HG02610 (cell line): Measurements from ENCODE around the gene LINGO1.

Experiments
- ATAC-seq: cut with Tn5 transposase; IDR thresholded peaks from one replicate; pipeline ENCODE4 v1.9.1; 2021; ENCODE audit warnings: mild to moderate bottlenecking, moderate library complexity; ENCODE audit not compliant: unreplicated experiment

The LINGO1 gene

DNA sequence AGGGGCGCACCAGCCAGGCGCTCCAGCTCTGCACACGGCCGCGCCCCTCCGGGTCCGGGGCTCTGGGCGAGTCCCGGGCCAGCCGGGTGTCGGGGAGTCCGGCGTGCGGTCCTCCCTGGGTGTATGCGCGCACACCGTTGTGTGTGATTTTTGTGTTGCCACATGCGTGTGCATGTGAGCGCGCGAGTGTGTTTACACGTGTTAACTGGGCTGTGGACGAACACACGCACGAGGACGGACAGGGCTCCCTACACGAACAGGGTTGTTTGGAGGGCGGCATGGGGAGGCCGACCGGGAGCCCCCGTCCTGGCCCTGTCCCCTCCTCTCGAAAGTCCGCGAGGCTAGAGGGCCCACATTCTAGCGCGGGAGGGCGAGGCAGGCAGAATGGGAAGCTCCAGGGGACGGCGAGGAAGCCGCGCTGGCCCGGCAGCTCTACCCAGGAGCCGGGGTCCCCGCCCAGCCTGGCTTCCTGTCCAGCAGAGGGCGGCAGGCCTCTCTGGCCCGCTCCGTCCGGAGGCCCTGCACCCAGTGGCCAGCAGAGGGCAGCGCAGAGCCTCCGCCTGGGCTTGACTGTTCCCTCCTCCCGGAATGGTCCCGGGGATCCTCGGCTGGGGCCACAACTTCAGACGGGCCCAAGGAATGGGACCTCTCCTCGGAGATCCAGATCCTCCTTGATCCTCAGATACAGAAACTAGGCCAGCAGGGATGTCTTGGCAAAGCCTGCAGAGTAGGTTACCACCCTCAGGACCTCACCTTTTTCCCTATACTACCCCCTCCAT lies 611 bp upstream of the LINGO1 start:
- ATAC-seq = peak; percentile 73

DNA sequence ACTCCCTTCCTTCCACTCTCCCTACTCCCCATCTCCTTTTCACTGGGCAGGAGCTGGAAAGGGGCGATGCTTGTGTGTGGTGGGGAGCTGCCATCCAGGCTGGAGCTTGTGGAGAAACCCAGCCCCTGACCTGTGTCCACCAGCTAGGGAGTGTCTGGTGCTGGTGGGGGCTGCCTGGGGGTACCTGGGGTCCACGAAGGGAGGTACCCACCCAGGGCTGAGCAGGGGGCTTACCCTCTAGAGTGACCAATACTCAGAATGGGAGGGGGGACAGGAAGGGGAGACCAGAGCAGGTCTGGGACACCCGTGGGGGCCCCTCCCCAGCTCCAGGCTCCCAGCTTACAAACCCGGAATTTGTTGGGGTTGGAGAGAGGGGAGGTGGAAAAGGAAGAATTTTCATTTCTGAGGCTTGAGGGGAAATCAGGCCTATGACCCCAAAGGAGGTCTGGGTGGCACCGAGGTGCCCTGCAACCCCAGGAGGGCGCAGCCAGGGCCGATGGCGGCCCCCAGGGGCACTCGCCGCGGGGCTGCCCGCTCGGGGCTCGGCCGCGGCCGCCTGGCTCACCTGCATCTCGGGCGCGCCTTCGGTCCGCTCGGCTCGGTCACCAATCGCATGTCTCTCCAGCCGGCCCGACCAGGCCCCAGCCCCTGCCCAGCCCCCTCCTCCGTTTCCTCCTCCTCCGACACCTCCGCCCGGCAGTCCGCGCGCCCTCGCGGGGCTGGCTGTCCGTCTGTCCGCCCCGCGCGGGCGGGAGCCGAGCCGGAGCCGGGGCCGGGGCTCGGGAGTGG lies 773 bp downstream of the LINGO1 start:
- no peak for ATAC-seq

DNA sequence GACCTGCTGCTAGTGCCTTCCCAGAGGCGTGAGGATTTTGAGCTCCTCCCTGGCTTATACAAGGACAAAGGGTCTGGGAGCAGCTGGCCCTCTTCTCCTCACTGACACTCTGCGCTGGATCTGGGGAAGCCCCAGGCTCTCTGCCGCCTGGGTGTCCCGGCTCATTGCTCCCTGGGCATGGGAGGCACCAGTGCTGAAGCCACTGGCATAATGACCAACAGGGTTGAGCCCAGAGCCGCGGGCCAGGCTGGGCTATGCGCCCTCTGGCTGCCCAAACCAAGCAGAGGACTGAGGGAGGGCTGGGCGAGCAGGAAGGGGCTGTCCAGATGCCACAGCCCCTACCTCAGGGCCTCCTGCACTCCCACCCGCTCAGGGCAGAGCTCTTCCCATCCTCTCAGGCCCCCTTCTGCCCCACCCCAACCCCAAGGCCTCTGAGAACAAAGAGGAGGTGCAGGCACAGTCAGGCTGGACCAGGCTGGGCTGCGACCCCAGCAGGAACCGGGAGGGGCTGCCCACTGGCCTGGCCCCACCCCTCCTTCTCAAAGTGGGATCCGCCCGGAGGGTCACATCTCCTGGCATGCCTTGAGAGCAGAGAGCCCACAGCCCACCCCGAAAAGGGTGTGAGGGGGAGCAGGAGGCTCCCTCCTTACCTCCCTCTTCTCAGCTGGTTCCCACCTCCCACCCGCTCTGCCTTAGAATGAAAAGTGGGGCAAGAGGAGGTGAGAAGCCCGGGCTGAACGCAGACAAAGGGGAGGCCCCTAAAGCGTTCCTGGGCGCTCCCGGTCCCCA lies 1.6 kb downstream of the LINGO1 start:
- no peak for ATAC-seq

DNA sequence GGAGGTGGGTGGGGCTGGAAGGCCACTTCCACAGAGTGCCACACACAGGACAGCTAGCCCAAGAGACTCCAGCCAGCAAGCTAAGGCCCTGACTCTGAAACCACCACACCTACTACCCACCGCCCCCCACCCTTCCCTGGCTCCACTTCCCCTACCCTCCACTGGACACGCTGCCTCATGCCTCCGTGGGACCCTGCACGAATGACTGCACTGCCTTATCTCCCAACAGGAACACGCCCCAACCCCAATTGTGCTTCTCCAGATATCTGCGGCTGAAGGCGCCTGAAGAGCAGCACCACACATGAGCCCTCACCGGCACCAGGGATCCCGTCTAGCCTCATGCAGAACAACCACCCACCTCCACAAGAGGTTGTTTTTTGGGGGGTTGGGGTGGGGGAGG lies 2.7 kb downstream of the LINGO1 start:
- ATAC-seq = no peak

DNA sequence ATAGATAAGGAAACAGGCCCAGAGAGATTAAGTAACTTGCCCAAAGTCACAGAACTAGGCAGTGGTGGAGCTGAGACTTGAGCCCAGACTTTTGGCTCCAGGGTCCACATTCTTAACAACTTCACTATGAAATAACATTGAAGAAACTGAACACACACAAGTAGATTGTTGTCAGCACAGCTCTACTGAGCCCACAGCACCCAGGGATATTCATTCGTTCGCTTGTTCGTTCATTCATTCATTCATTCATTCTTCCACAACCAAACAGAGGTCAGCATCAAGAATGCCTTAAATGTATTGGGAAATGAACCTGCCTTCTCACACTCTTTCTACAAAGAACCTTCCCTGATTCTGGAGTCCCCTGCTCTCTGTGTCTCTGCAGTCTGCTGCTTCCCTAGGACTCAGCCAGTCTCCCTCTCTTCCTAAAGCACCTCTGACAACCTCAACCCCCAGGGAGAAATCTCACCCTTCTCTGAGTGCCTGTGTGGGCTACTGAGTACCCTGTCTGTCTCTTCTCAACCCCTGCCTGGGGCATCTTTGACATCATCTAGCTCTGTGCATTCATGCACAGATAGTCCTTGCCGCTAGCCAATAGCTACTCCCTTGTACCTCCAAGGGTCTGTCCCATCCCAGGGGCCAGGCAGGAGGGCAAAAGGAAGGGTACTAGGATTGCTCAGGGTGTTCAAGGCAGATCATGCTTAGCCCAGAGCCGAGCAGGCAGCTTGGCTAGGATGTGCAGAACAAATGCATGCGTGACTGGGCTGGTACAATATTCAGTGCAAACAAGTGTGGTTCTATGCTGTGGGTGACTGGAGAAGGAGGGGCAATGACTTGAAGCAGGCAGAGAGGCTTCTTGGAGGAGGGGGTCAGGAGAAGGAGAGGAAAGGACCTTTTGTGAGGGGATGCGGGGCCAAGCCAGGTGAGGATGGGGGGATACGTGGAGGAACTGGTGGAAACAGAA lies 3.4 kb downstream of the LINGO1 start:
- ATAC-seq = no peak

DNA sequence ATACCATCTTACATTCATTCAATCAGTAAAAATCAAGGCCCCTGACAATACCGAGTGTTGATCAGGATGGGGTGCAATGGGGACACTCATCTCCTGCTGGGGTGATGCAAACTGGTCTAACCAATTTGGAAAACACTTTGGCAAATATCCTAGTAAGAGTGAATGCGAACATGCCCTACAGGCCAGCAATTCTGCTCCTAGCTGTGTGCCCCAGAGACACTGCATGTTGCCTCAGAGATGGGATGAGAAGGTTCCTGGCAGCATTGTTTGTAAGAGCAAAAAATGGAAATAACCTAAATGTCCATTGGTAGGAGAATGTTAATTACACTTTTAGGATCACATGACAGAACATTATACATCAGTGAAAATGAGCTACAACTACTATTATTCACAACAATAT lies 4.7 kb downstream of the LINGO1 start:
- ATAC-seq = no peak

DNA sequence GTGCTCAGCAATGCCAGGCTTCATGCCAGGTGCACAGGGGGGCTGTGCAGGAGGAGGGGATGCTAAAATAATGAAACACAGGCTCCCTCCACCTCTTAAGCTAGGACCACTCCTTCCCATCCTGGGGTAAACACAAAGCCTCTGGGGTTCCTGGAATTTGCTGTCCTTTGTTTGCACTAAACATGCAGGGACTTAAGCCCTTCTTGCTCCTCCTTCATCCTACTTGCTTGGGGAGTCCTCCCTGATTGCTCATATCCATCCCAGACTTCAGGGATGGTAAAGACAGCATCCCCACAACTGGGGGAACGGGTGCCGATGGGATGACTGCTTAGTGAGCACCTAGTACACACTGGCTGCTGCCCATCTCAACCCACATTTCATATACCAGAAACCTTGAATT lies 5.1 kb downstream of the LINGO1 start:
- no peak for ATAC-seq

DNA sequence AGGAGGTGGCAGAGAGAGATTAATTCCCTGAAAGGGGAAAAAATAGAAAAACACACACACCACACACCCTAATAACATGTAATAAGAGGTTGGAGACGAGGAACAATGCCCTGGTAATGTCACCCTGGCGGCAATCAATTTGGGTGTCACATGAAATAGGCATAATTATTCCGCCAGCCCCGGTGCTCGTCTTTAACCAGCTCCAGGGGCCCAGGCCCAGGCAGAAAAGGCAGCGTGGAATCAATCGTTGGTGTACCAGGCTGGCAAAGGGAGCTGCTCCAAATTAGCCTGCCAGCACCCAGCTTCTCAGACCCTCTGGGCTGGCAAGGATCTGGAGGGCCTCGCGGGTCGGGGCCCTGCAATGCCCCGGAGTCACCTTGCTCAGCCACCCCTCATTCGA lies 5.6 kb downstream of the LINGO1 start:
- ATAC-seq = no peak

DNA sequence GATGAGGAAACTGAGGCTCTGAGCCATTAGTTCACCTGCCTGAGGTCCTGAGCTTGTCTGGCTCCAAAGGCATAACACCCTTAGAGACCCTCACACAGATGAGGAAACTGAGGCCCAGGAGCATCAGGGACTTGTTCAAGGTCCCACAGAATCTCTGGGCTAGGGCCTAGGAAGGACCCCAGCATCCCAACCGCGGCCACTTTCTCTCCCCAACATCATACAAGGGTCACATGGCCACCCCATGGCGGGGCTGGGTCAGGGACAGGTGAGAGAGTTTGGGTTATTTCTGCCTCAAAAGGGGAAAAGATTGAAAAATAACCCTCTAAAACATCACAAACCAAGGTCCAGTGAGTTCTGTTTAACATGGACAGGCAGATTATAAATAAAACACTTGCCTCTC lies 6.7 kb downstream of the LINGO1 start:
- ATAC-seq = no peak

DNA sequence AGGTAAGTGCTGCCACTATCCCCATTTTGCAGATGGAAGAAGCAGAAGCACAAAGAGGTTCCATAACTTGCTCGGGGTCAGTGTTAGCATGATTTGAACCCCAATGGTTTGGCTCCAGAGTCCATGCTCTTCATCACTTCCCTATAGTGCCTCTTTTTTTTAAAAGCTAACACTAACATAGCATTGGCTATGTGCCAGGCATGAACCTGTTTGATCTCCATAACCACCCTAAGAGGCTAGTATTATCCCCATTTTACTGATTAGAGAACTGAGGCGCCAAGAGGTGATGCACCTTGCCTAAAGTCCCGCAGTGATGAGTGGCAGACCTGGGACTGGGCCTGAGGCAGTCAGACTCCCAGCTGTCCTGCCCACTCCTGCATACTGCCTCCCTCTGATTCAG lies 7.3 kb downstream of the LINGO1 start:
- ATAC-seq = no peak

DNA sequence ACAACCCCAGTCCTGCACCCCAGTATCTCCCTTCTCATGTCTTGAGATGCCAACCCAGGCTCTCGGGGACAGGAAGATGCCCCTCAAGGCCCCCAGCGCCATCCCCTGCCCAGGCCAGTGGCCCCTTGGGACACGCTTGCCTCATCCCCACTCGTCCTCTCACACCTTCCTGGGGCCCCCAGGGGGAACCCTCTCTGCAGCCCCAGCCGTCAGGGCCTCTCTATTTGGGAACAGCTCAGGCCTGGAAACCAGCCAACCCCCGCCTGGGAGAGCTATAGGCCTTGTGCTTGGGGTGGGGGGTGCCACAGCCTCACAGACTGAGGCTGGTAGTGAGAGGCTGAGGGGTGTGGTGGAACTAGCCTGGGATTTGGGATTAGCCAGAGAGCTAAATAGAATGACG lies 7.8 kb downstream of the LINGO1 start:
- no peak for ATAC-seq

DNA sequence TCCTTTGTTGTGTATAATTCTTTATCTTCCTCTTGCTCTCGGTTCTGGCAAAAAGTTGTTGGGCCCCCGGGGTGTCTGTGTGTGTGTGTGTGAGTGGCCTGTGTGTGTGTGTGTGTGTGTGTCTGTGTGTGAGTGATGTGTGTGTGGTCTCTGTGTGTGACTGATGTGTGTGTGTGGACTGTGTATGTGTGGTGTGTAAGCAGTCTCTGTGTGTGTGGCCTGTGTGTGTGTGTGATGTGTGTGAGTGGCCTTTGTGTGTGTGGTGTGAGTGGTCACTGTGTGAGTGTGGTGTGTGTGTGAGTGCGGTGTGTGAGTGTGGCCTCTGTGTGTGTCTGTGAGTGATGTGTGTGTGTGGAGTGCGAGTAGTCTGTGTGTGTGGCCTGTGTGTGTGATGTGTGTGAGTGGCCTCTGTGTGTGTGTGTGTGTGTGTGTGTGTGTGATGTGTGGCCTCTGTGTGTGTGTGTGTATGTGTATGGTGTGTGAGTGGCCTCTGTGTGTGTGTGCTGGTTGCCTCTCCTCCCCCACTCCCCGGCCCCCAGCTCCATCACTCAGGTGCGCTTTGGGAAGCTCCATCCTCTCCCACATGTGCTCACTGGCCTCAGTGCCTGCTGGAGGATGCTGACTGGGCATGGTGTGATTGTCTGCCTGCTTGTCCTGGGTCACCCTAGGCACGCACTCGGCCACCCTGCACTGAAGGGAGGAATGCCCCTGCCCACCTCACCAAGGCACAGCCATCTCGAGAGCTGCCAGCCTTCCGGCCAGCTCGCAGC lies 8.8 kb downstream of the LINGO1 start:
- no peak for ATAC-seq

DNA sequence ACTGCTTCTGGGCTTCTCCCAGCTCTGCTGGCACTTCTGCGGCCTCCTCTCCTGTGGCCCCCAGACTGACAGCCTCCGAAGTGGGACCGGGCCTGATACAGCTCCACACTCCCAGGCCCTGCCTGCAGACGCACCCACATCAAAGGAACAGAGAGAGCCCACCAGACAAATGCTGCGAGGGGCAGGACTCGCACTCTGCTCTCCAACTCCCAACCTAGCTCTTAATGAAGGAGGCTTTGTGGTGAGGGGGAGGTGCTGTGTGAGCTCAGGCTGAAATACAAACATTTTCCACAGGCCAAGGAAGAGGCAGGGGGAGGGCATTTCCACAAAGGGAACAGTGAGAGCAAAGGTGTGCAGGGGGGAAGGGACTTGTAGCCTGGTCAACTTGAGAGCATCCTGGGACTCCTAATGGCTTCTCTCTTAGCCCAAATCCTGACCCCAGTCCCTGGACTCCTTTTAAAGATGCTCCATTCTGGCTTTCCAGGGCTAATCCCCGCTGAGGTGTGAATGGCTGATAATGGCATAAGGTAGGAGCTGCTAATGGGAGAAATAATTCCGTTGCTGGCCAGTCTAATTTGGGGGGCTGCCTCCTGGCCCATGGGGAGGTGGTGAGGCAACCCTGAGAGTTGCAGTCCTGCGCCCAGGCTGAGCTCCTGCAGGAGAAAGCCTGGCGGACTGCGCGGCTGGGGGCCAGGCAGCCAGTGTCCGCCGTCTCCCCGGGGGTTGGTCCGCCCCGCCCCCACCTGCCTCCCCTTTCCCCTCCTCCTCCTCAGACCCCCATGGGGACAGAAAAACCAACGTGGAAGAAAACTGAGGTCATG lies 9.6 kb downstream of the LINGO1 start:
- ATAC-seq = no peak

DNA sequence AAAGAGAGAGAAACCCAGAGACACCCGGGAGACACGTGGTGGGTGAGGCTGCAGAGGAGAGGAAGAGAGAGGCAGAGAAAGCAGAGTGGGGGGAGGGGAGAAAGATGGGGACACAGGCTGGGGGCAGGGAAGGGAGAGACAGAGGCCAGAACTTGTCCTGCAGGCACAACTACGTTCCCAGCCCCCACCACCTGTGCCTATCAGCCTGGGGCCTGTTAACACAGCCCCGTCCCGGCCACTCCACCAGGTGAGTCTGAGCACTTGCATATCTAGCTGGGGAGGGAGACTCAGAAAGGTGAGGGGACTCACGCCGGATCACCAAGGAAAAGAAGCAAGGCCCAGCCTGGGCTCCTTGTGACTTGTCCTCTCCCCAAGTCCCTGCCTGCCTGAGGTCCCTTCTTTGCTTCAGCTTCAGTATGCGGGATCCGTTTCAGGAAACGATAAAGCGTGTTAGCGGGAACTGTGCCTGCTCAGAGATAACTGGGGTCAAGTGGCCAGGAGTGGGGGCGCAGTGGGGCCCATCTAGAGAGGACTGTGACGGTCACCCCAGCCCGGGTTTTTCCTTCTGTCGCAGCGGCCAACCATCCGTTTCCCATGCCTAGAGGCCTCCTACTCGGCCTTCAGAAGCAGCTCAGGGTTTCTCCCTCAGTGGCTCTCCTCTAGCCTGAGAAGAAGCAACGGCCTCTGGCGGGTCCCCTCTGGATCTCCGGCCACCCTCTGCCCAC lies 10.3 kb downstream of the LINGO1 start:
- no peak for ATAC-seq

DNA sequence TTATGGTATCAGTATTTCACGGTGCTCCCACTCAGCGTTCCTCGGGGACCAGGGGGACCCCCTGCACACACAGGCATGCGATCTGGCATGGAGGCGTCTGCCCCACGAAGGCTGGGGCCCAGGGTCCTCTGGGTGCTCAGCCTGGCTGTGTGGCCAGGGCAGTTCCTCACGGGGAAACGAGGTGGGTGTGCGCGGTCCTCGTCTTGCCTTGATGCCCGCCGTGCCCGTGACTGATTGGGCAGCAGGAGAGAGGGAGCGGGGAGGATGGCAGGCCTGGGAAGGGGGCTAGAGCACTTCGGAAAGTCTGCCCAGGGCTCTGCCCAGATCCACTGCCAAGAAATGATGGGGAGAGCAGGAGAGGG lies 10.9 kb downstream of the LINGO1 start:
- no peak for ATAC-seq

DNA sequence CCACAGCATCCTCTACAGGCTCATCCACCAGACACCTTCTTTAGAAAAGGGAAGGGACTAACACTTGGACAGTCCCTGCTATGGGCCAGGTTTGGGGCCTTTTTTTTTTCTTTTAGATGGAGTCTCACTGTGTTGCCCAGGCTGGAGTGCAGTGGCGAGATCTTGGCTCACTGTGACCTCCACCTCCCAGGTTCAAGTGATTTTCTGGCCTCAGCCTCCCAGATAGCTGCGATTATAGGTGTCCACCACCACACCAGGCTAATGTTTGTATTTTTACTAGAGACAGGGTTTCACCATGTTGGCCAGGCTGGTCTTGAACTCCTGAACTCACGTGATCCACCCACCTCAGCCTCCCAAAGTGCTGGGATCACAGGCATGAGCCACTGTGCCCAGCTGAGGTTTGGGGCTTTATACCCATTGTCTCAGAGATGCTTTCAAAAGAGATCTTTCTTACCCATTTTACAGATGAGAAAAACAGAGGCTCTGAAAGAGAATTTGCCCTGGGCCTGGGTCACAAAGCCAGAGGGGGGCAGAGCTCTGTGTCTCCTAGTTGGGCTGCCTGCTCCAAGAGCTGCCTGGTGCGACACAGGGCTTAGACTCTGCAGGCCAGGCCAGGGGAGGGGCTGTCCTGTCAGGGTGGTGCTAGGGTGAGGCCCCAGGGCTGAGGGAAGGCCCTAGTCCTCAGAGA lies 11.6 kb downstream of the LINGO1 start:
- no peak for ATAC-seq

DNA sequence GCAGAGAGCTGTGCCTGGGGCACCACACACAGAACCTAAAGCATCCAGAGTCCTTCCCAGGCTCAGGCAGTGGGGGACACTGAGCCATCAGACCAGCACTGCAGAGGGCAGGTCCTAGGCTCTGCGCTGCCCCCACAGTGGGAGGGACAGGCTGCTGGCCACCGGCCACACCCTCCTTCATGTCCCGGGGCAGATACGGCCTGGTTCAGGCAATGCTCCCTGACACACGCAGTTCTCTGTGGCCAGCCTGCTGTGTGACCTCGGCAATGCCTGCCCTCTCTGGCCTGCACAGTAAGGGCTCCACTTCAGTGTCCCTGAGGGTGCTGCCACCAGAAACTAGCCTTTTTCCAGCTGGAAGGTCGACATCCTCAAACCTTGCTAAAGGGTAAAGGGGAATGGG lies 12.4 kb downstream of the LINGO1 start:
- no peak for ATAC-seq

DNA sequence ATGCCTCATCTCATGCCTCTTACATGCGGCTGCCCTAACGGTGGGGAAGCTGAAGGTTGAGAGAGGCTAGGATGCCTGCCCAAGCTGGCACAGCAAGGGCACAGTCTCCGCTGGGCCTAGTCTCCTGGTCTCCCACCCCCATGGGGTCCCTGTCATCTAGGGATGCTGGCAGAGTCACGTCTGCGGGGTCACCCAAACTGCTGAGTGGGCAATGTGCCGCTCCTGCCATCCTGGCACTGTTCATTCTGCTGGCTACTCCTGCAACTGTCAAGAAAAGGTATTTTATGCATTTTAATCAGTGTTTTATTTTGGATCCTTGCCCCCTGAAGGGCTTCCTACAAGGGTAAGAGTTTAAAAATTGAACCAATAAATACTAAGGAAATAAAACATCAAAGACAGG lies 12.8 kb downstream of the LINGO1 start:
- ATAC-seq = no peak
